ENCODE measurements around the gene KRT12.

KRT12 gene

GRCh38 chr17:40902498-40902897 is 35.5 kb upstream of the KRT12 start:
- H3K4me3 ChIP-seq (ENCODE audit: control insufficient read depth, low read depth, low read length) = no peak overlapping the region
- no peak for TF ChIP-seq CTCF (conservative IDR thresholded peaks at IDR 0.05; ENCODE audit: control insufficient read depth, insufficient read depth, low read depth, low read length)
- DNase-seq (ENCODE audit: low read depth) = no peak

- no peak overlapping the region for H3K4me3 ChIP-seq (ENCODE audit: control insufficient read depth, low read depth, low read length)
- DNase-seq (ENCODE audit: low read depth) = peak; percentile 52
- TF ChIP-seq CTCF (conservative IDR thresholded peaks at IDR 0.05; ENCODE audit: control insufficient read depth, insufficient read depth, low read depth, low read length) = no peak
Observed at GRCh38 chr17:40901981-40902474, 35.0 kb upstream of the KRT12 start.

DNA sequence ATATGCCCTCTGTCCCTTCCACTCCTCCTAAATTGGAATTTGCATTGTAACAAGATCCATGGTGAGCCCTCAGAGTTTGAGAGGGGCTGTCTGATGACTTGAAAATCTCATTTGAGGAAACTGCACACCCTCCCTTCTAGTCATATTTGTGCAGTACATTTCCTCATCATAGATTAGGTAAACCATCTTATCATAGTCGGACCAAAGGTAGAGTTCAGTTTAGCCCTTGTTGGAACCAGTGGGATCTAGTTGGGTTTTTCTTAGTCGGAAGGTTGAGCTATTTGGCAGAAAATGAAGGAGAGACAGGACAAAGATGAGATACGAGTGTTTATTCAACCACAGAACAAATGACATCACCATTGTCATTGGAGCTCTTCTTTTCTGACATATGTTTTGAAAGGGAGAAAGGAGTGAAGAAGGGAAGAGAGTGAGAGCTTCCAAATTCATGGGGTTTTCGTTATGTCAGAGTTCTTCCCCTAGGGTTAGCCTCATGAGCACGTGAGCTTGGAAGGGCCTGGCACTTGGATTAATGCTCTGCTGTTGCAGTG is 33.9 kb upstream of the KRT12 start:
- TF ChIP-seq CTCF (conservative IDR thresholded peaks at IDR 0.05; ENCODE audit: control insufficient read depth, insufficient read depth, low read depth, low read length) = no peak
- H3K4me3 ChIP-seq (ENCODE audit: control insufficient read depth, low read depth, low read length) = no peak overlapping the region
- DNase-seq (ENCODE audit: low read depth) = no peak

- DNase-seq (ENCODE audit: low read depth) = no peak
- no peak overlapping the region for H3K4me3 ChIP-seq (ENCODE audit: control insufficient read depth, low read depth, low read length)
- TF ChIP-seq CTCF (conservative IDR thresholded peaks at IDR 0.05; ENCODE audit: control insufficient read depth, insufficient read depth, low read depth, low read length) = no peak
Observed at GRCh38 chr17:40896916-40897455, 30.0 kb upstream of the KRT12 start.

GRCh38 chr17:40895106-40895730 is 28.2 kb upstream of the KRT12 start:
- DNase-seq (ENCODE audit: low read depth) = no peak
- TF ChIP-seq CTCF (conservative IDR thresholded peaks at IDR 0.05; ENCODE audit: control insufficient read depth, insufficient read depth, low read depth, low read length) = no peak
- no peak overlapping the region for H3K4me3 ChIP-seq (ENCODE audit: control insufficient read depth, low read depth, low read length)

DNA sequence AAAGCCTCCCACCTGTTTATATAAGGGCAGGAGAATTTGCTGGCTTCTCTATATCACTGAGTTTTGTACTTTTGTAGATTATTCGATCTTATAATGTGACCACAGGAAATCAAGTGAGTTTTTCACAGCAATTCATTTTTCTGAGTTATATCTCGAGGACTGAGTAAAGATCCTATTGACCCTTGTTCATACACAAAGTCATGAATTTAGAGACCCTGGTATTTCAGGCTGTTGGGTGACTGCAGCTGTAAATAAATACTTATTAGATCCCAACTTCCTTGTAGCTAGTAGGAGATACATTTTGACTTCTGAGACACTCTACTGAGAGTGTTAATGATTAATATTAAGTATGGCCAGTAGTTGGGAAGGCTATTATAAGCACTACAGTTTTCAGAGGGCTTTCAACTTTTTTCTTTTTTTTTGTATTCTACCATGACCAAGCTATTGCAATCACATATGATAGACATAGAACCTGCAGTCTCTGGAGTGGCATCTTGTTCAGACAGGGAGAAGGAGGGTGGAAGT is 21.2 kb upstream of the KRT12 start:
- no peak for TF ChIP-seq CTCF (conservative IDR thresholded peaks at IDR 0.05; ENCODE audit: control insufficient read depth, insufficient read depth, low read depth, low read length)
- no peak overlapping the region for H3K4me3 ChIP-seq (ENCODE audit: control insufficient read depth, low read depth, low read length)
- no peak for DNase-seq (ENCODE audit: low read depth)

Data from fibroblast of mammary gland (primary cell).